Stimulated activated naive B cell treated with anti-CD40 and anti-IgM and Interleukin-4, amounts not matched to agents 10 μg/mL and 1 μg/mL and 100 μg/mL, for 72 hours (primary cell): ENCODE results near the gene BTBD1.
A peak's percentile ranks its signal among the peaks of the same experiment; 100 is the strongest.
"Not testable (repeated sequence)": the region's sequence is repeated elsewhere in the genome, so short reads cannot be mapped to it uniquely, and the experiment has no call there.

Source experiments
- ATAC-seq, 2 donors: fragments of 150-1000 bp; cut with Tn5 transposase; replicated peaks; 2 replicates each; pipeline ENCODE4 v1.10.0; 2021; ENCODE audit warnings: moderate library complexity in 1 of 2
- DNase-seq: peaks from one replicate; pipeline ENCODE4 v3.0.0; 2021
- H3K27ac Mint-ChIP-seq: one replicate; pipeline ENCODE4 v1.8.0; 2022; ENCODE audit warnings: mild to moderate bottlenecking, mixed read lengths
- H3K27me3 Mint-ChIP-seq, 2 donors: one replicate each; pipeline ENCODE4 v1.8.0; 2022; ENCODE audit warnings: mixed read lengths in 2 of 2
- H3K36me3 Mint-ChIP-seq, 2 donors: one replicate each; pipeline ENCODE4 v1.8.0; 2022; ENCODE audit warnings: mixed read lengths in 2 of 2, mild to moderate bottlenecking in 1 of 2
- H3K4me1 Mint-ChIP-seq, 2 donors: one replicate each; pipeline ENCODE4 v1.8.0; 2022; ENCODE audit warnings: mixed read lengths in 2 of 2, mild to moderate bottlenecking in 1 of 2
- H3K4me3 Mint-ChIP-seq, 2 donors: one replicate each; pipeline ENCODE4 v1.8.0; 2022; ENCODE audit warnings: mild to moderate bottlenecking in 2 of 2, mixed read lengths in 2 of 2, moderate library complexity in 1 of 2
- H3K9me3 Mint-ChIP-seq, 2 donors: one replicate each; pipeline ENCODE4 v1.8.0; 2022; ENCODE audit warnings: mixed read lengths in 2 of 2, mild to moderate bottlenecking in 1 of 2

The BTBD1 gene

DNA sequence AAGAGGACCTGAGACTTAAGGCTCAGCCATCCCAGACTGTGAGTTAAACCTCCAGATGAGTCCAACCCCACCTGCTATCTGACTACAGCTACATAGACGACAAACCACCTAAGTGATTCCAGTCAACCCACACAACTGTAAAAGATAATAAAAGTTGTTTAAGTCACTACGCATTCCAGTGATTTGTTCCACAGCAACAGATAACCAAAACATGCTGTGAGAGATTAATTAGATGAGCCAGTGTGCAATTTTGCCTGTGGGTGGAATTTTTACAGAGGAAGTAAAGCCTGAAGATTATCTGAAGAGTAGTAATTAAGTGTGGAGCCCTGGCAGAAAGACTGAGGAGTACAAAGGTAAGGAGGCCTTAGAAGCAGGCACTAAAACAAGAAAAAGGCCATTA lies 5.4 kb downstream of the BTBD1 start:
- H3K27me3 Mint-ChIP-seq = no peaks in the 10 kb centered on the region

DNA sequence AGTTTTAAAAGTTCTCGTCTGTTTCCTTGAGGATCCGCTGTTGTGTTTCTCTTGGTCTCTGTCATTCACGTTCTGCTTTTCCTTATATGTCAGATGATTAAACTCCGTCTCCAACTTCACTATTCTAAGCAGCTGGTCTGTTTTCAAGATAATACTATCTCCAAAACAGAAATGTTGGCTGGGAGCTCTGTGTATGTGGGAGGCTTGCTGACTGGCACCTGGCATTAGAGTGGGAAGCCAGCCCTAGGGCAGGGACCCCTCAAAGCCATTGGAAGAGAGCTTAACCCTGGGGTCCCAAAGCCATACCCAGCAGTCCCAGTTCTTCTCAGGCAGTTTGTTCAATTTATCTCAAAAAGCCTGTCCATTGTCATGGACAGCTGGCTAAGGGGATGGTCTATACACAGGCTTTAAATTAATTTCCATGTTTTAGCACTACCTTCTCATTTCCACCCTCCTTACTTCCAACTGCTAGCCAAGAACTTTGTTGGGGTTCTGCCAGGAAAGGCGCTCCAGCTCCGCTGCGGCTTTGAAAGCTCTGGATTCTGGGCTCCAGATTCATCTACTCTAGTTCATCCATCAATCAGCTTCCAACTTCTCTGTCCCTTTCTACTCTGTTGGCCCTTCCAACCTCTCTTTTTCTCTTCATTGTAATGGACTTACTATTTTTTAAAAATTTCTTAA lies 9.2 kb downstream of the BTBD1 start:
- Mint-ChIP-seq H3K9me3 (no peaks in the 10 kb centered on the region), H3K27ac (peak overlapping the region; percentile 28), H3K4me3 (no peak overlapping the region), H3K36me3 (peaks cover 19 to 21% of the 10 kb centered on the region in 2 donors), H3K27me3 (no peaks in the 10 kb centered on the region), H3K4me1 (peaks cover 10 to 28% of the 10 kb centered on the region in 2 donors)
- no peak for DNase-seq
- ATAC-seq = no peak

More for the DNA sequence above, 5.4 kb downstream of the BTBD1 start:
- DNase-seq (no peak), ATAC-seq (no peak)
- no peak overlapping the region for H3K4me3 Mint-ChIP-seq
- peaks cover 14 to 25% of the 10 kb centered on the region in 2 donors for H3K4me1 Mint-ChIP-seq
- H3K36me3 Mint-ChIP-seq = peaks cover 13 to 20% of the 10 kb centered on the region in 2 donors
- no peaks in the 10 kb centered on the region for H3K9me3 Mint-ChIP-seq
- no peak overlapping the region for H3K27ac Mint-ChIP-seq

DNA sequence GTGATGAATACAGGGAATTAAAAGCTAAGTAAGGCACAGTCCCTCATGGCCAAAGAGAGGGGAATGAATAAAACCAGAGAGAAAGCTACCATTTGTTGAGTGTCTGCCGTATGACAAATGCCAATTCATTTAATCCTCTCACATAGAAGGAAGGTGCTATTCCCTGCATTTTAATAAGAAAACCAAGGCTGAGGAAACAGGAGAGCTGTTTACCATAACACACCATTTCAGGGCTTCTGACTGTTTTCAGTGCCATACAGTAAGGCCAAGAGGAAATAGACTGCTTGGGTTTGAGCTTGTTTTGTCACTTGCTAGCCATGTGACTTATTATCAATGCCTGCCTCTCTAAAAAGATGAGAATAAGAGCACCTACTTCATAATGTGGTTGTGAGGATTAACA lies 10.1 kb downstream of the BTBD1 start:
- no peak for ATAC-seq
- DNase-seq = no peak
- Mint-ChIP-seq H3K4me3 (no peak overlapping the region), H3K36me3 (peaks cover 19 to 21% of the 10 kb centered on the region in 2 donors), H3K27me3 (no peaks in the 10 kb centered on the region), H3K4me1 (peaks cover 10 to 28% of the 10 kb centered on the region in 2 donors), H3K9me3 (no peaks in the 10 kb centered on the region), H3K27ac (no peak overlapping the region)

DNA sequence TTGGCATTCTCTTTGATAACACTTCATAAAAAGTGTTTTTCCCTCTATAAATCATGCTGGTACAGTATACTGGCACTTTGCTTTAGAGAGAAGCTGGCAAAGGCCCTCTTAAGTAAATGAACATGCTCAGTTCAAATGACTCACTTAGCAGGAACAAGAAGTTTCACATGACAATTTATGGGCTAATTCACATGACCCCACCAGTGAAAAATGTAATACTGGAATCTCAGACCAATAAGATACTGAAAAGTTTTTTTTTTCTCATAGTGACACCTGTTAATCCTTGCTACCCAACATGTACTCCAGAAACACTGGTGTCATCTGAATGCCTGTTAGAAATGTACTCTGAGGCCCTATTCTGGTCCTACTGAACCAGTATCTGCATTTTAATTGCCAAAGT lies 13.9 kb downstream of the BTBD1 start:
- DNase-seq (no peak), ATAC-seq (peak in 1 of 2 donors; percentile 29)
- no peaks in the 10 kb centered on the region for H3K27me3 Mint-ChIP-seq
- no peak overlapping the region for H3K4me3 Mint-ChIP-seq
- no peaks in the 10 kb centered on the region for H3K9me3 Mint-ChIP-seq
- peaks cover 13 to 27% of the 10 kb centered on the region in 2 donors for H3K4me1 Mint-ChIP-seq
- no peak overlapping the region for H3K27ac Mint-ChIP-seq
- peaks cover 29 to 38% of the 10 kb centered on the region in 2 donors for H3K36me3 Mint-ChIP-seq

DNA sequence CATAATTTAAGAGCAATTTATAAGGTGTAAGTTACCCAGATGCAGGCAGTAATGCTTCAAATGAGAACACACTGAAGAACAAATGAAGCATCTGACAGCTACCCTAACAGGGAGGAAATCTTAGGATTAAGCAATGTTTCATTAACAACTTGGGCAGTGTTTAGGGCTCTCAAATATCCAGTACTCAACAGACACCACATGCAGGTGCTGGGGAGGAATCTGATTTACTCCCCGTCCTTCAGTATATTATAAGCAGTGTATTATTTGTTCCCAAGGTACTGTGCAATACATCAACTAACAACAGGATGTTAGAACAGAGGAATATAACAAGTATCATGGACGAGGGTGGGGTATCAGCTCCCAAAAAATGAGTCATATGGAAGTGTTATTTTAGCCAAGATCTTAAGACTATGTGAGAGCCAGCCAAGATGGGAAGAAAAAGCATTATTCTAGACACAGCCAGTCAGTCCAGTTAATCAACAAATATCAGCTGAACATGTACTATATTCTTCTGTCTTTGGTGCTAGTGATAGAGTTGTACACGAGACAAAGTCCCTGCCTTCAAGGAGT lies 20.4 kb downstream of the BTBD1 start:
- H3K9me3 Mint-ChIP-seq = no peaks in the 10 kb centered on the region
- H3K4me3 Mint-ChIP-seq = no peak overlapping the region
- ATAC-seq = no peak
- peaks cover 7 to 8% of the 10 kb centered on the region in 2 donors for H3K4me1 Mint-ChIP-seq
- H3K36me3 Mint-ChIP-seq = peaks cover 37 to 57% of the 10 kb centered on the region in 2 donors
- no peak overlapping the region for H3K27ac Mint-ChIP-seq
- H3K27me3 Mint-ChIP-seq = no peaks in the 10 kb centered on the region
- DNase-seq = no peak

DNA sequence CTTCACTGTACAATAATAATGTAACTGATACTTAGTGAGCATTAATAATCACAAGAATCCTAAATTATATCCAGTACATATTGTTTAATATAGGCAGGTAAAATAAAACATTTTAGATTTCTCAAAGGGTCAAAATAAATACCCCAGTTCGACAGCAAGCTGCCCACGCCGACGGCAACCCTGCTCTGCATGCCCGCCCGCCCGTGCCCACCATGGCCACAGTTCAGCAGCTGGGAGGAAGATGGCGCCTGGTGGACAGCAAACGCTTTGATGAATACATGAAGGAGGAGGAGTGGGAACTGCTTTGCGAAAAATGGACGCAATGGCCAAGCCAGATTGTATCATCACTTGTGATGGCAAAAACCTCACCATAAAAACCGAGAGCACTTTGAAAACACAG lies 22.9 kb downstream of the BTBD1 start:
- no peak for DNase-seq
- Mint-ChIP-seq H3K36me3 (peaks cover 52 to 72% of the 10 kb centered on the region in 2 donors), H3K27me3 (no peaks in the 10 kb centered on the region), H3K9me3 (peaks cover 0 to under 1% of the 10 kb centered on the region in 2 donors), H3K4me3 (no peak overlapping the region), H3K27ac (no peak overlapping the region), H3K4me1 (peaks cover 12 to 14% of the 10 kb centered on the region in 2 donors)
- ATAC-seq = no peak

GRCh38 chr15:83039206-83039605 lies 27.8 kb downstream of the BTBD1 start:
- Mint-ChIP-seq H3K9me3 (peaks cover 0 to 1% of the 10 kb centered on the region in 2 donors), H3K4me3 (no peak overlapping the region), H3K4me1 (peaks cover 8 to 27% of the 10 kb centered on the region in 2 donors), H3K27me3 (no peaks in the 10 kb centered on the region), H3K36me3 (peaks cover 57 to 74% of the 10 kb centered on the region in 2 donors), H3K27ac (no peak overlapping the region)
- ATAC-seq = no peak
- no peak for DNase-seq

- ATAC-seq (no peak), DNase-seq (no peak)
- peaks cover 10 to 27% of the 10 kb centered on the region in 2 donors for H3K4me1 Mint-ChIP-seq
- no peaks in the 10 kb centered on the region for H3K27me3 Mint-ChIP-seq
- no peak overlapping the region for H3K4me3 Mint-ChIP-seq
- H3K36me3 Mint-ChIP-seq = peaks cover 59 to 72% of the 10 kb centered on the region in 2 donors
- H3K9me3 Mint-ChIP-seq = peaks cover 0 to 3% of the 10 kb centered on the region in 2 donors
- H3K27ac Mint-ChIP-seq = no peak overlapping the region
Observed at GRCh38 chr15:83036253-83036652, 30.8 kb downstream of the BTBD1 start.

- Mint-ChIP-seq H3K36me3 (peaks cover 34 to 44% of the 10 kb centered on the region in 2 donors), H3K27ac (peak overlapping the region; percentile 65)
- H3K27me3 Mint-ChIP-seq, H3K9me3 Mint-ChIP-seq, ATAC-seq, H3K4me3 Mint-ChIP-seq, DNase-seq, H3K4me1 Mint-ChIP-seq: not testable (repeated sequence)
Observed at GRCh38 chr15:83031234-83031633, 35.8 kb downstream of the BTBD1 start.

DNA sequence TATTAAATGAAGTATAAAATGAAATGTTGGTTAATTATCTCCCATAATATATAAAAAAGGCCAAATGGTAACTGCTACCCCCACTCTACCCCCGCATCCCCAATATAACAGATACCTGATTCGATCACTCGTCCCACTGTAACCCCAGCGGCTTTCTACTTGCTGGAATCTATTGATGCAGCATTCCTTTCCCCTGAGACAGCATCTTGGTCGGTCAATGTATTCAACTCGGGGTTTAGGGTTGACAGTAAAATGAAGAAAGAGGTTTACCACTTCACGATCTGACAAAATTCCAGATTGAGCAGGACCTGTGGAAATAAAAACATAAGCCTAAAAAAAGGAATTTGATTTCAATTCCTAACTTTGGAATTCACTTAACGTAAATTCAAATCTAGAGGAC lies 37.0 kb downstream of the BTBD1 start:
- H3K27me3 Mint-ChIP-seq = no peaks in the 10 kb centered on the region
- ATAC-seq (no peak), DNase-seq (no peak)
- peaks cover 32 to 37% of the 10 kb centered on the region in 2 donors for H3K36me3 Mint-ChIP-seq
- no peak overlapping the region for H3K27ac Mint-ChIP-seq
- H3K4me1 Mint-ChIP-seq = peaks cover 0 to 6% of the 10 kb centered on the region in 2 donors
- no peak overlapping the region for H3K4me3 Mint-ChIP-seq
- peaks cover 0 to 2% of the 10 kb centered on the region in 2 donors for H3K9me3 Mint-ChIP-seq

GRCh38 chr15:83018436-83018835 lies 48.6 kb downstream of the BTBD1 start:
- H3K27ac Mint-ChIP-seq = no peak overlapping the region
- DNase-seq = no peak
- H3K27me3 Mint-ChIP-seq = no peaks in the 10 kb centered on the region

GRCh38 chr15:83016906-83017305 lies 50.1 kb downstream of the BTBD1 start:
- no peak for DNase-seq
- Mint-ChIP-seq H3K27me3 (no peaks in the 10 kb centered on the region), H3K9me3 (peaks cover 0 to 8% of the 10 kb centered on the region in 2 donors), H3K4me3 (no peak overlapping the region), H3K27ac (no peak overlapping the region), H3K4me1 (peaks cover 22 to 27% of the 10 kb centered on the region in 2 donors), H3K36me3 (peaks cover 9 to 43% of the 10 kb centered on the region in 2 donors)
- ATAC-seq = no peak

More at GRCh38 chr15:83018436-83018835, 48.6 kb downstream of the BTBD1 start:
- ATAC-seq = no peak
- peaks cover 11 to 14% of the 10 kb centered on the region in 2 donors for H3K4me1 Mint-ChIP-seq
- no peaks in the 10 kb centered on the region for H3K9me3 Mint-ChIP-seq
- no peak overlapping the region for H3K4me3 Mint-ChIP-seq
- H3K36me3 Mint-ChIP-seq = peaks cover 9 to 32% of the 10 kb centered on the region in 2 donors

GRCh38 chr15:83015361-83015760 lies 51.7 kb downstream of the BTBD1 start:
- H3K36me3 Mint-ChIP-seq = peaks cover 4 to 46% of the 10 kb centered on the region in 2 donors
- peaks cover 29 to 36% of the 10 kb centered on the region in 2 donors for H3K4me1 Mint-ChIP-seq
- DNase-seq = no peak
- no peak overlapping the region for H3K4me3 Mint-ChIP-seq
- H3K27me3 Mint-ChIP-seq = no peaks in the 10 kb centered on the region
- ATAC-seq = no peak
- H3K9me3 Mint-ChIP-seq = peaks cover 0 to 8% of the 10 kb centered on the region in 2 donors
- peak overlapping the region; percentile 59 for H3K27ac Mint-ChIP-seq

- Mint-ChIP-seq H3K27ac (peak overlapping the region; percentile 44), H3K27me3 (no peaks in the 10 kb centered on the region), H3K4me3 (no peak overlapping the region), H3K4me1 (peaks cover 33 to 38% of the 10 kb centered on the region in 2 donors), H3K36me3 (peaks cover 2 to 45% of the 10 kb centered on the region in 2 donors), H3K9me3 (peaks cover 0 to 8% of the 10 kb centered on the region in 2 donors)
- ATAC-seq = no peak
- no peak for DNase-seq
Observed at GRCh38 chr15:83014205-83014653, 52.8 kb downstream of the BTBD1 start.

DNA sequence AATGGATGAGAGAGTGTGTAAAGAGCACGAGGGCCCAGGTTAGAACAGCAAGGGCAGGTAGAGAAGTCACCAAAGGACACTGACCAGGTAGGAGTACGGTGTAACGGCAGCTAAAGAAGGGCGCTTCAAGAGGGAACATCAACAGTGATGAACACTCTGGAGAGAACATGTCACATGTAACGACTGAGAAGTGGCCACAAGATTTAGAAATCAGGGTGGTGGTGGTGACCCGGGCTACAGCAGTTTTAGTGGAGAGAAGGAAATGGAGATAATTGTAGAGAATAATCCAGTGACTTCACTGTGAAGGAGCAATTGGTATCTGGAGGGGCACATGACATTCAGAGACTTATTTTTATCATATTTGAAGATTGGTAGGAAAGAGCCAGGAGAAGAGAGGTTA lies 54.4 kb downstream of the BTBD1 start:
- no peak for ATAC-seq
- Mint-ChIP-seq H3K27me3 (no peaks in the 10 kb centered on the region), H3K27ac (peak overlapping the region; percentile 28), H3K9me3 (peaks cover 0 to 8% of the 10 kb centered on the region in 2 donors), H3K4me1 (peaks cover 33 to 38% of the 10 kb centered on the region in 2 donors), H3K36me3 (peaks cover 2 to 44% of the 10 kb centered on the region in 2 donors), H3K4me3 (peak overlapping the region; percentile 88 to 91)
- no peak for DNase-seq
